HG03575 (cell line): ENCODE results near the gene GPS1.

Experiments
- ATAC-seq: cut with Tn5 transposase; IDR thresholded peaks from one replicate; pipeline ENCODE4 v1.9.1; 2021; ENCODE audit not compliant: unreplicated experiment, insufficient number of reproducible peaks, low FRiP score; ENCODE audit errors: extremely low read depth

GPS1 gene

GRCh38 chr17:82095777-82096708 is 44.3 kb downstream of the GPS1 start:
- no peak for ATAC-seq

- ATAC-seq: no peak
Observed at GRCh38 chr17:82096709-82097183, 45.0 kb downstream of the GPS1 start.

- ATAC-seq: no peak
Observed at GRCh38 chr17:82097184-82097918, 45.7 kb downstream of the GPS1 start.

- ATAC-seq: no peak
Observed at GRCh38 chr17:82097919-82098168, 46.1 kb downstream of the GPS1 start.

- ATAC-seq: peak; percentile 31
Observed at GRCh38 chr17:82098169-82098938, 46.7 kb downstream of the GPS1 start, which contains the start of gene FASN. Gene FASN, minus strand, starts transcription at chr17:82098236. Its CDS starts 1,791 bp downstream, at chr17:82096445.

- ATAC-seq: peak; percentile 7
Observed at GRCh38 chr17:82098939-82099763, 47.5 kb downstream of the GPS1 start.

GRCh38 chr17:82100502-82101298 is 49.0 kb downstream of the GPS1 start:
- ATAC-seq: no peak

- no peak for ATAC-seq
Observed at GRCh38 chr17:82101301-82101715, 49.6 kb downstream of the GPS1 start.

- no peak for ATAC-seq
Observed at GRCh38 chr17:82101767-82102679, 50.3 kb downstream of the GPS1 start.

- ATAC-seq: no peak
Observed at GRCh38 chr17:82103553-82104451, 52.1 kb downstream of the GPS1 start.

GRCh38 chr17:82104797-82105416 is 53.2 kb downstream of the GPS1 start:
- no peak for ATAC-seq

GRCh38 chr17:82105417-82105881 is 53.8 kb downstream of the GPS1 start:
- ATAC-seq: no peak

GRCh38 chr17:82105882-82106687 is 54.4 kb downstream of the GPS1 start:
- no peak for ATAC-seq

- ATAC-seq: no peak
Observed at GRCh38 chr17:82106688-82107305, 55.1 kb downstream of the GPS1 start.
